ENCODE results near the gene MAST4.

Gene MAST4

DNA sequence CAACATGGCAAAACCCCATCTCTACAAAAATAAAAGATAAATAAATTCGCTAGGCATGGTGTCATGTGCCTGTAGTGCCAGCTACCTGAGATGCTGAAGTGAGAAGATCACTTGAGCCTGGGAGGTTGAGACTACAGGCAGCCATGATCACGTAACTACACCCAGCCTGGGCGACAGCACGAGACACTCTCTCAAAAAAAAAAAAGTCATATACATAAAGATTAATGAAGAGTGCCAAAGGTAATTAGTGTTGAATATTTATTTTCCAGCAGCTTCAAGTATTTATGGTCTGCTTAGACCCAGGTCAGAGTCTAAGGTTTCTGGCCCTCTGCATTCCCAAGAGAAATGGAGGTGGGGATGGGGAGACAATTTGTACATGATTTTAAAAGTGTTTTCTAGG lies 432.7 kb downstream of the MAST4 start:
- DNase-seq: no peak

DNA sequence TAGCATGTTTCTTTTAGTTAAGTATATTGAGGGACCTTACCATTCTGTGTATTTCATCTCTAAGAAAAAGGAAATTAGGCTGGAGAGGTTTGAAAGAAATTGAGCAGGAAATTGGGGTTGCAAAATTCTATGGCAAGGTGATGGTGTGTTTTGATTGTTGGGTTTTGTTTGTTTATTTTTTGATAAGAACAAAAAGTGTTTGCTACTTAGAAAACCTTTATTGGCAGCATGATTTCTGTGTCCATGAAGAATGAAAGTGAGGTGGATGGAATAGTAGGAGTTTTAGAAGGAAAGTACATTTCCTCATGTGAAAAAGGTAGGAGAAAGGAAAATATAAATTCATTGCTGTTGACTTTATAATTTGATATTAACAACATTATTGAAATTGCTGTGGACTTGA lies 433.3 kb downstream of the MAST4 start:
- no peak for DNase-seq

DNA sequence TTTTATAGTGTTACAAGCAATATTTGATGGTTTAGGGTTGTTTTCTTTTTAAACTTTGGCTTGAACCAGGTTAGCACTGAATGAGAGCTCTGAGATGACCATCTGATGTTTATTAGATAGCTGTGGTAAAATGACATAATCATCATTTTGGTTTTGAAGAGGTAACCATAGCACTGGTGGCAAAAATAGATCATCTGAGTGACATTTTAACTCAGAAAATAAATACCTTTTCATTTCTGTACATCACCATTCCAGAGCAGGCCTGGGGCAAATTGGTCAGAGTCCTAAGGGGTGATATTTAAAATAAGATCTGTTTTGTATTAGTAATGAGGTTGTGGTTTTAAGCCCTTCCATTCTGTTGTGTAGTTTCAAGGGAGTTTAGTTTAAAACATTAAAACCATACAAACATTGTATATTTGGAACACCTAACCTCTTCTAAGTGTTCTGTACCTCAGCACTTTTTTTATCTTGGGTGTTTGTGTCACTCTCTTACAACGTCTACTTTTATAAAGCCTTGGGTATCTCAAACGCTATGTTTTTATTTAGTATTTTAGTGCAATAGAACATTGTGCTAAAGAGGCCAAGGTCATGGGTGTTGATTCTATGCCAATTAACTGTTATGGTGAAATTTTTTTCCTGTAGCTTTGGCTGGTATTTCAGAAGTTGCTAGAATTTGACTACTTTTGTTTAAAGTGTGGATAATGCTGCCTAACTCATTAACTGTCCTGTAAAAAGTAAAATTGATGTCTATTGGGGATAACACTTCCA lies 434.3 kb downstream of the MAST4 start:
- DNase-seq: no peak

DNA sequence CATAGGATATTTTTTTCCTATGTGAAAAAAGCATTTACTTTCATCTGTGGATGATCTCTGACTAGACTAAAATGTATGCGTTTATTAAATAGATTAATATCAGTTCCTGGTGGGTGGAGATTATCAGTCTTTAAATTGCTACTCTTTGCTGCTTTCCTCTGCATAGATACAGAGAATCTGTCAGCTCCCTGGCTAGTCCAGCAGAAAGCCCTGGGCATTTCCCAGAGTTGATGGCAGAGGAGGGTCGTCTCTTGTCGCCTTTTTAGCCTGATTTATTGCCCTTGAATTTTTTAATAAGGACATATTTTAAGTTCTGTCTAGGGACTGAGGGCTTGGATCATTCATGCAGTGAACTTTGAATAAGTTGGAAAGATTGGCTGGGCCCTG lies 434.9 kb downstream of the MAST4 start:
- DNase-seq: no peak

DNA sequence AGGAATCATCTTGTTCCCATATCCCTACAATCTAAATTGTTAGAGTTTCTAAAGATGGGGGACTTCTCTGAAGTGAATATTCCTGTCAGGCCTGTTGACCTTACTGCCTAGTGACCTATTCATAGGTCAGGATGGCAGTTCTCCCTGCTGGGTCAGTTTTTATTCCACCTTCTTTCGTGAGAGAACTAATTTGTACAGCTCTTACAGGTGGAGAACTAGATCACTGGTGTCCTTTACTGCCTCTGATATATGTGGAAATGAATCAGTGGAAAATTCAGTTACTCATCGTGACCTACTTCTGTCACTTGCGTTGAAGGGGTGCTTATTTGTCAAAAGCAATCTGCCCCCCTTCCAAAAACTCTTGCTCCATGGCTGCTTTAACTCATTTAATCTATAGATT lies 435.5 kb downstream of the MAST4 start:
- no peak for DNase-seq

DNA sequence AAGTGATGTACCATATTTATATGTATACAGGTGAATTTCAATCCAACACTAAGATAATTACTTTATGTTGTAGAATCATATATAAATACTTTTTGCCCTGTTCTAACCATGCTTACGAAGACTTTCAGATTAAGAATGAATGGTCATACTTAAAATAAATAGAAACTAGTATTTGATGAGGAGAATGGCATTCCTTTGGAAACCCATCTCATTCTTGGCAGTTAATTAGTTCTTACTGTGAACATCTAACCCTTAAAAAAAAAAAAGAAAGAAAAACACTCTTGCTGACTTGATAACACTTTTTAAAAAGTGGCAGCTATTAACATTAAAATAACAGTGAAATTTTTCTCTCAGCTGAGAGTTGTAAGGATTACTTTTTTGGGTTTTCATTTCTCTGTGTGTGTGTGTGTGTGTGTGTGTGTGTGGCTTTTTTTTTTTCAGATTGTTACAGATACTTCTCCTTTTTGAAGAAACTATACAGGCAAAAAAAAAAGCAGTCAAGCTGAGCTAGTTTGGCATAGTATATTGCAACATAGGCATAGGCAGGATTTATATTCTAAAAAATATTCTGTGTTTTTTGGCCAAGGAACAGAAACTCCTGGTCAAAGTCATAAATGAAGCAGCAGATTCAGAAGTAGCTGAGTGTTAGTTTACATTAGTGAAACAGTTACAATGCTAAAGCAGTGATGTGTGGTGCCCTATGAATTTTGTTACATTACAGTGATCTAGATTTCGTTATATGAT lies 436.9 kb downstream of the MAST4 start:
- no peak for DNase-seq

DNA sequence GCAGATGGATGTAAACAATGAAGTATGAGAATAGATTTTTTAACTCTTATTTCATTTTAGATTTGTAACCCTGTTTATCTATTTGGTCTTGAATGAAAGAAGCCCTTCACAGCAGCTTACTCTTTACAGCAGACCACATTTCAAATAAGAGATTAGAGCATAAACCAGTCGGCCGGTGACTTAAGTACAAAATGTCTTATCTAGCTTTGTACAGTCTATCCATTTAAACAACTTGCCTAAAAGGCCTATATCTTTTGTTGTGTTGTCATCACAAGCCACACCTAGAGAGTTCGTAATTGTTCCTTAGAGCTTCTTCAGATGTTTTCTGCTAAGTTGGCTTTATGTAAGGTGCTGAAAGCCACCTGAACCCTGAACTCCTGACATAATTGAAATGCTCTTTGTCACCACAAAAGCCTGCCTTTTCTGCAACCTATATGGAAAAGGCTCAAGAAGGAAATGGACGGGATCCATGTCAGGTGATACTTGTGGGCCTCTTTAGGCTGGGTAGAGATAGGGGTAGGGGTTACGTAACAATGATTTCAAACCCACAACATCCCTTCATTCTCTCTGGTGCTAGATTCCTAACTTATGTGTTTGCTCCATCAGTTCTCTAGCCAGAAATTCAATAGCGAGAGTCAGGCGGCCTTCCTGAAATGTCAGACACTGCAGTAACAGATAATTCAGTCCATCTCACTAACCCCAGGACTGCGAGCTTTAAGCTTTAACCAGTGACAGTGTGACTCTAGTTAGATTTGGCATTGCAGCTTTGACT lies 437.9 kb downstream of the MAST4 start:
- no peak for DNase-seq

DNA sequence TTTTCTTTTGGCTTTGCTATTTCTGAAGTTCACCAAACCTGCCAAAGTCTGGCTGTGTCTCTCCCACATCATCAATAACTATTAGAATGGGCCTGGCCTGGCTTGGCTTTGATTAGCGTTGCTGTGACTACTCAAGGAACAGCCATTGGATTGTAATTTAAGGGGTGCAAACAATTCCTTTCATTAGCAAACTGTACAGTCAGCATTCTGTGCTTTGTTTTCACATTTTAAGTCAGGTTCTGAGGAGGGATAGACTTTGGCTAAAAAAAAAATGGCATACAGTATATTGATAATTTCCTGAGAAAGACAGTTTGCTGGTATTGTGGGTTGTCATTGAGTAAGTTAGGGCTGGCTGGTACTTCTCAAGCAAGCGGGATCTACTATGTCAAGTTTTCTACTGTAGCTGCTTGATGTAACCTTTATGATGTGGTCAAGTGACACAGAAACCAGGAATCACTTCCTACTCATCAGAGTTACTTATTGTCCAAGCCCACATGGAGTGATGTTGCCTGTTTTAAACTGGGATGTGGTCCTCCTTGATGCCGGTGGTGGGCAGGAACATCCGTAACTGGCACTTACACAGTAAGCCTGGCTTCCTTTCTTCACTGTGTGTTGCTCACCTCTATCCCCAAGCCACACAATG lies 439.0 kb downstream of the MAST4 start:
- no peak for DNase-seq

DNA sequence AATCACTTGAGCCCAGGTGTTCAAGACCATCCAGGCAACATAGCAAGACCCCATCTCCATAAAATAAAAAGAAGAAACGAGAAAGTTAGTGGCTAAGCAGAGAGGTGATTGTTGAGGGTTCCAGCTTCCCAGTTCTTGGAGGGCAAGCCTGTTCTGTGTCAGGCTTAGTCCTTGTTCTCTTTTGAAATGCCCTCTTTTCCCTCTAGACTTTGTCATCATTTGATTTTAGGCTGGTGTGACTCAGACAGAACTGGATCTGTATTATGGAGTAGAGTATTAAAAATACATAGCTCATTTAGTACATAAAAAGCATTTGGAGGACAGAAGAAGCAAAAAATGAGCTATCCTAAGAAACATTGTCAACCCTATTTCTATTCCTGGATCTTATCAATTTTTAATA lies 441.0 kb downstream of the MAST4 start:
- DNase-seq: no peak

DNA sequence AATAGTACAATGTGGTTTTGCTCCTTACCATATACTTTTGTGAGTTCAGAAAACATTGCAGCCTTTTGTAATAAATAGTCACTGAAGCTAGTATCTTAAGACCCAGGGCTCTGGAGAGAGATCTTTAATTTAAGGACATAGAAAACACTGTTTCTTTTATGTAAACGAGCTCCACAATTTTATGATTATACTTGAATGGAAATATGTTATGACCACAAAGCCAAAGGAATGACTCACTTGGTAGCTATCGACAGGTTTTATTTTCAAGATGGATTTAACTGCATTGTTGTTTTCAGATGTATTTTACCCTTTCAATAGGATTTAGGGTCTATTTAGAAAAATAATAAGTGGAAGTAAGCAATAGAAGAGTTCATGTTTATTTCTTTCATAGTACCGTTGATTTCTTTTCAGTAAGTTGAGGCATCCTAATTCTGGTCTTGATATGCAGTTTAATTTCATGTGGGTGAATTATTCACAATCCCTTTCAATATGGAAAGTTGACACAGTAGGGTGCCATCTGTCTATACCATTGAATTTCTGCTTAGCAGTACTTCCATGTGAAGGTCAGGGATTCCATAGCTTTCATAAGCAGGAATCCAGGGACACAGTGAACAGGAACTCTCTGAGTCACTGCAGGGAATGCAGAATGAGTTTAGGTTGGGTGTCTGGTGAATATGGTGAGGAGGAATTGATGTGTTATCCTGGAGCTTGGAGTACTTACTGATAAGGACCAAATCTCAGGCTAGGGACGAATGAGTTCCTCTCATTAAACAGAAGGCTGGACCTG lies 442.8 kb downstream of the MAST4 start:
- DNase-seq: no peak

DNA sequence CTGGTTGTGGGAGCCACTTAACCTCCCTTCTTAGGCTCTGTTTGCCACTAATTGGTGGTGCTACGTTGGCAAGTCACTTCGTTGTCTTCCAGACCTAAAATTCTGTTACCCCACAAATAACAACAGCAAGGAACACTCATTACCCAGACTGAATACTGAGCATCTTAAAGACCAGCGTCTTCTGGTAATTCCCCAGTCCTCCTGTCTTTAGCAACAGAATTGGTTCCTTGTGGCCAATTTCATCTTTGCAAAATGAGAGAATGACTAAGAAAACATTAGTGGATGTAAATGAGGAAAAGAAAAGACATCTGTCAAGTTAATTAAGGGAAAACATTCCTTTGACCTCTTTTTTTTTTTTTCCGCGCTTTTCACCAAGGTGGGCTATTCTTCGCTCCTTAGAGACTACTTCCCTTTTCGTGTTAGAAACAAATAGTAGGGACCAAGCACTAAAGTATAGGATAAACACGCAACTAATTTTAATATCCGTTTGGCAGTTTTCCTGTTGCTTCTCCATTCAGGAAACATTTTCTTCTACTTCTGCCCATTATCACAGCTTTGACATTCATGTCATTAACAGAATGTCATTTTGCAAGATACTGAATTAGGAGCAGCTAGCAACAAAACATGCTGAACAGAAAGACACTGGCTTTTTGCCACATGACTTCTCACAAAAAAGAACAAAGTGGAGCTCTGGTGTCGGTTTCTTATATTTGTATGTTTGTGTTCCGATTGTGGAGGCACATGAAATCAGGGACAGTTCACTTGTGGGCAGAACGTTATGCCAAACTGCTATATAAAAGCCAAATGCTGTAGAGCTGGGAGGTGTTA lies 446.2 kb downstream of the MAST4 start:
- DNase-seq: no peak

DNA sequence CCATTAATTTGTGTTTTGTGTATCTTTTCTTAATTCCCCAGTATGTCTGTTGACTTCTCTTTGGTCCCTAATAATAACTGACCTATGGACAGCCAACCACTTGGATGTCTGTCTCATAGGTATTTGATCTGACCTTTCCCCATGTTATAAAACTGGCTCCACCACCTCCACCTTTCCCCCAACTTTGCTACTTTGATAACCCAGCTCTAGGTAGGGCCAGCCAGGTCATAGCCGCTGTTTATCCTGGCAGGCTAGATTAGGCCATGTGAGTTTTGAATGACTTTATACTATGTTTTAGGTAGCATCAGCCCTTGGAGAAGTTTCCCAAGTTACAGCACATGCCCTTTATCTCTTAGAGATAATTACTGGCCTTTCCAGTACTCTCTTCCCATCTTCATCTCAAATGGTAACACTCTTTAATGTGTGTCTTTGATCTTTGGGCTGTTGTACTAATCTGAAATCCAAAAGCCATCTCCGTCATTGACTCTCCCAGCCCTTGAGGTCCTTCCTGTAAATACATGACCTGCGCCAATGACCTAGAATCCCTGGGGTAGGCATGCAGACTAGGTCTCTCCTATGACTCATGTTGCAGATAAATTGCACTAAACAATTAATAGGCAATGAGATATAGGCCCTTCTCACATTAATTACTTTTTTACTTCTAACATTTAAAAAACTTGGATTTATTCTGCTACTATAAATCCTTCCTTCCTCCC lies 447.8 kb downstream of the MAST4 start:
- no peak for DNase-seq

DNA sequence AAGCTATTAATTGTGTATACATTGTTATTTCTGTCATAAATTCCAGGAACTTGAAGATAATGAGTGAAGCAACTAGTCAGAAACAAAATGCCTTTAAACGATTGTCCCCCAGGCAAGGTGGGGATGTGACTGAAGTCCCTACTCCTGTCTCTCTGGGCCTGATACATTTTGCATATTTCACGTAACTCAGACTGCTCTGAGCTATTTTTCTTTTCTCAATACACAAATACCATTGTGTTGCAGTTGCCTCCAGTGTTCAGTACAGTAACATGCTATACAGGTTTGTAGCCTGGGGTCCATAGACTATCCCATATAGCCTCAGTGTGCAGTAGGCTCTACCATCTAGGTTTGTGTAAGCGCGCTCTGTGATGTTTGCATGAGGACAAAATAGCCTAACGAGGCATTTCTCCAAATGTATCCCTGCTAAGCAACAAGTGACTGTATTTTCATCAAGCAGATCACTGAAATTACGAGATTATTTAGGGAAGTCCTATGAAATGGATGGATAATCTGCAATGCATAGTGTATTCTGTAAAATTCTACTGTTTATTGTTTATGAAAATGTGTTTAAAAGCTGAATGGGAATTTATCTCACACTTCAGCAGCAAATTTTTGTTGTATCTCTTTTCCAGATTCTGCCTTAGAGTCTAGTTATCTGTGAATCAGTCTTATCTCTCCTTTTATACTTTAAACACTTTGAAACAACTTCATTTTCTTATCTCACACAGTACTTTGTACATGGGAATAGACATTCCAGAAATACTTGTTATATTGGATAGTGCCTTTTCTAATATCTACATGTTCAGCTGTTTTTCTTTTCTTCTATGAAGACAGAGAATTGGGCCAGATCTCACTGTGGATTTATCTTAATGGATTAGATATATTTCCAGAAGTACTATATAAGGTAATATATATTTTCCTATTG lies 449.9 kb downstream of the MAST4 start:
- no peak for DNase-seq

DNA sequence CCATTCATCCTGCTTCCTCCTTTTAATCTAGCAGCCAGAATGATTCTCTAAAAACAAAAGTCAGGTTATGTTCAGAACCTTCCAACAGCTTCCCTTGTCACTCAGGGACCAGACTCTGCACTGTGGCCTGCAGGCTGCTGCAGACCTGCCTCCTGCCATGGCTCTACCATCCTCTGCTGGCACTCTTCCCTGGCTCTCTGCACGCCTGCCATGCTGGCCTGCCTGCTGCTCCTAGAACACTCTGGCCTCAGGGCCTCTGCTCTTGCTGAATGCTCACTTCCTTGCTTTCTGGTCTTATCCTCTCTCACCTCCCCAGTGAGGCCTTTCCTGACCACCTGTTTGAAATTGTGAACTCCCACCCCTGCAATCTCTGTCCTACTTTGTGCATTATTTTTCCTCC lies 451.0 kb downstream of the MAST4 start:
- DNase-seq: no peak

DNA sequence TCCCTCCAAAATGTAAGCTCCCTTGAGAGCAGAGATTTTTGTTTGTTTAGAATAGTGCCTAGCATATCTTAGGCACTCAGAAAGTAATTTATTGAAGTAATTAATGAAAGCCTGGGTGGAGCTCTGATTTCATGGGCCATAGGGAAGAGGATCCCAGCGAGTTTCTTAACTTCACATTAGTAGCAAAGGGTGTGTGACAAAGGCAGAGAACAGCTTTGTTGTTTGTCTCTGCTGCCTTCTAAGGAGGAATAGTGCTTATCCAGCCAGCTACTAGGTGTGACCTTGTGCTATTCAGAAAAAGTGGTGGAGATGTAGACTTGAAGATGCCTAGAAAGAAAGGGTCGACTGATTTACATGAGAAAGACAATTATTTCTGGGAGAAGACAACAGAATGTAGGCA lies 451.4 kb downstream of the MAST4 start:
- DNase-seq: no peak

DNA sequence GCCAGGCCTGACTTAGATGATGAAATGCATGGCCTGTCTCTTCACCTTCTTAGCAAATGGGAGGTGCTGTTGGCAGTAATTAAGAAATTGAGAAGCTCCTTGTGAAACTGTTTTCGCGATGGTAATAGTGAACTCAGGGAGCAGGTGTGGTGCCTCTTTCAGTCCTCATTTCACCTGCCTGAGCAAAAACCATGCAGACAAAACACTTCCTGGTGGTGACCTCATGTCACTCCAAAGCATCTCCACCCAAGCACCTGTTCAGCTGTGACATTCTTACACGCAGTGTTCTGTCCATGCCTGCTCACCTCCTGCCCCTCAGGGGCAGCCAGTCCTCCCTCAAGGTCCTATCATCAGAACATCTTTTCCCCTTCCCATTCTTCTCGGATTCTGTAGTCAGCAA lies 453.9 kb downstream of the MAST4 start:
- DNase-seq: no peak

DNA sequence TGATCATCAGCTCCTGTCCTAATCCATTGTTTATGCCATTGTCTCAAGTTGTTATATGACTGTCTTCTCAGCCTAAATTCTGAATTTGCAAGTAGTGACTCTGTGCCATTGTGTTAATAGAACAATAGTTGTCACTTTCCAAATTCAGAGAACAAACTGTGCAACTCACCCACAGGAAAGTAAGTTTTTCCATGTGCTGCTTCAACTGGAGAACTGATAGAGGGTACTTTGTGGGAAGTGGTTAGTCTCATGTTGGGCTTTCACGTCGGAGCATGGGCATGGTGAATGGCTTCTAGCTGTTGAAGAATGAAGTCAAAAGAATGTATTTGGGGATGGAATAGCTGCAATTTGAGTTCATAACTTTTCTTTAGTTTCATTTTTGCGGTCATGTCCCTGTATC lies 454.4 kb downstream of the MAST4 start:
- no peak for DNase-seq

DNA sequence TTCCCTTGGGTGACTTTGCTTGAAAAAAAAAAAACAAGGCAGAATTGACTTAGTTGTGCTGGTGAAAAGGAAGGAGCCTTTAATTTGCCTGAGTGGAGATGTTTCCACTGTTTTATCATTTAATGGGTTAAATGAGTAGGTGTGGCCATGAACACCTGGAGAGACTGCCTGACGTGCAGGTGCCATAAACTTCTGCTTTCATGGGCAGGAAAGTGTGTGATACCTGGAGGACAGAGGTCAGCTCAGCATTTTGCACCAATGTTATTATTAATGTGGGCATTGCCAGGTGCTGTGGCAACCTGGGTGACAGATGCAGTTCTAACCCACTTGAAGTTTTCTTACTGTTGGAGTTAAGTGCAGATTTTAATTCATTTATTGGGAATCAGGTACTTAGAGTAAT lies 455.0 kb downstream of the MAST4 start:
- no peak for DNase-seq

DNA sequence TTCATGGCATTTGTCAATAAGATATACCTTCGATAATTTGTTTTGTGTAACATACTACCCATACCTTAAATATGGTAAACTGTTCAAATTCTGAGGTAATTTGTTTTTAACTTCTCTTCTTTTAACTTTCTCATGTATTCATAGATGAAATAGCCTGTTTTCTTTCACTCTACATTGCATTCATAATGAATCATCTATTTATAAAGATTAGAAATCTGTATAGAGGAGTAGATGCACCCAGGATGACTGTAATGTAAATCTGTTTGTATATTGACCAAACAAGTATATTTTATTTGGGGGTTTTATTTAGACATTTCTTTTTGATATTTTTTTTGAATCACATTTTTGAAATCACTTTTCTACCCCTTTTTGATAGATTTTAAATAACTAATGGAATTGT lies 455.8 kb downstream of the MAST4 start:
- no peak for DNase-seq

DNA sequence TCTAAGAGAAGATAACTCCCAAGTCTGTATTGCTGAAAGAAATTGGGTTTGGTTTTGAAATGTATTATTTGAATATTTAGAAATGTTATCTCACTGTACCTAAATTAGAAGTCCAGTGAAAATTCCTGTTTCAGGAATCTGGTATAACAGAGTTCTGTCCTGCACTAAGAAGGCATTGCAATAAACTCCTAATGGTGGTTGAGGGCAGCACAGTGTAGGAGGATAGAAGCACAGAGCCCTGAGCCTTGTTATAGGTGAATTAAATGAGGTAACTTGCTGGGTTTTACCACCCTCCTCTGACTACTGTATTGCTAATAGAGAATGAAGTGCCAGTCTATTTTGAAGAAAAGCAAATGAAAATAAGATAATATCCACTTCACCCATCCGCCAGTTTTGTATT lies 457.0 kb downstream of the MAST4 start:
- DNase-seq: no peak
